Left colon (tissue), 2 donors: Measurements from ENCODE around the gene CNR2. TPM values are rescaled to one million over a fixed set of nuclear protein-coding genes. Genes with fewer than 3 reads are reported as not detected.

Source experiments
- ATAC-seq: fragments of 200-7000 bp; cut with Tn5 transposase; one replicate; pipeline ENCODE4 v1.9.1; 2020; ENCODE audit warnings: mild to moderate bottlenecking, moderate library complexity
- DNase-seq, 2 donors: peaks; one replicate each; pipeline ENCODE4 v3.0.0-alpha.2; 2020
- intact Hi-C, 2 donors: fragments of 100-400 bp; cut with DNase I in 1 of 2; cut with micrococcal nuclease in 1 of 2; formaldehyde crosslinking; loops; one replicate each; pipeline versions ENCODE4 v1.11.2 to v1.14.0; 2022; cut with DNase I, micrococcal nuclease
- total RNA-seq, 2 donors: library from RNA; stranded (reverse); fragmentation: NEBNext Ultra II Directional; extraction: Animal tissue kit (Norgen Biotek cat#: 25700); gene quantifications; one replicate each; pipeline ENCODE4 v1.2.1, GENCODE V29; 2021
- donor health status: DM: no; HTN: no; CAD: no.
- donor health status: DM: yes; HTN: yes; CAD: no.

The CNR2 gene
- total RNA-seq, 2 donors from 2014 or later = 0.09 to 0.39 TPM

DNA sequence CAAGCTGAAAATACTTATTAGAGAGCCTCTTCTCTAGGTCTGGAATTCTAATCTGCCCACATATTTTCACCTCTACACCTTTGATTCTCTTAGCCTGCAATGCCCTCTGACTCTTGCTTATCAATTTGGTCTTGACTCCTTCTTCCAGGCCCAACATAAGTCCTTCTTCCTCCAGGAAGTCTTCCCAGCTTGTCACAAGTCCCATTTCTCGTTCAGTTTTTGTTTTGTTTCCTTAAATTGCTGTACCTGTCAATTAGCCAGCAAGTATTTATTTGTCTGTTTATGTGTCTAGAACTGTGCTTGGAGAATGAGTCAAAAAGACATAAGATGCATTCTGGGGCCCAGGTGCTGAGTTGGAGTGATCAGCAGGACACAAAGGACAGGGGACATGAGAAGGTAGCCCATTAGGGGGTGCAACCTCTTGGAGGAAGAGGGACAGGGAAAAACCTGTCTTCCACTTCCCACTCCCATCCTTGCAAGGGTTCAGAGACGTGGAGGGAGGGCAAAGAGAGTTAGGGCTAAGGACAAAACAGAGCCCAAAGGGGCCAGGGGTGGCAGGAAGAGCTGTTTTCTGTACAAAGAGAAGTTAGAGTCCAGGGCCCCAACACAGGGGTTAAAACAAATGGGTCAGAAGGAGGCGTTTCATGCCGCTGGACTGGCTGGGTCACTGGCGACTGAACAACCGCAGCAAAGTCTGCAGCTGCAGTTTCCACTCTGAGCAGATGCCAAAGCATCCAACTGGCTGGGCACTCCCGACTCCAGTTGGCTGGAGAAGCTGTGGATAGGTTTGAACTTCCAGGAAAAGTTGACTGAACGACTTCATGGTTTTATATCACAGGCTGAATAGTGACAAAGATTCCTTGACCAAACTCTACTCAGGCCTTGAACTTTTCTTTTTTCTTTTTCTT is 10.7 kb upstream of the CNR2 start:
- intact Hi-C loops = no loop called here
- DNase-seq (no peak), ATAC-seq (no peak)

GRCh38 chr1:23922321-23922943 is 9.3 kb upstream of the CNR2 start:
- ATAC-seq (no peak), DNase-seq (no peak)
- intact Hi-C loops = no loop called here

DNA sequence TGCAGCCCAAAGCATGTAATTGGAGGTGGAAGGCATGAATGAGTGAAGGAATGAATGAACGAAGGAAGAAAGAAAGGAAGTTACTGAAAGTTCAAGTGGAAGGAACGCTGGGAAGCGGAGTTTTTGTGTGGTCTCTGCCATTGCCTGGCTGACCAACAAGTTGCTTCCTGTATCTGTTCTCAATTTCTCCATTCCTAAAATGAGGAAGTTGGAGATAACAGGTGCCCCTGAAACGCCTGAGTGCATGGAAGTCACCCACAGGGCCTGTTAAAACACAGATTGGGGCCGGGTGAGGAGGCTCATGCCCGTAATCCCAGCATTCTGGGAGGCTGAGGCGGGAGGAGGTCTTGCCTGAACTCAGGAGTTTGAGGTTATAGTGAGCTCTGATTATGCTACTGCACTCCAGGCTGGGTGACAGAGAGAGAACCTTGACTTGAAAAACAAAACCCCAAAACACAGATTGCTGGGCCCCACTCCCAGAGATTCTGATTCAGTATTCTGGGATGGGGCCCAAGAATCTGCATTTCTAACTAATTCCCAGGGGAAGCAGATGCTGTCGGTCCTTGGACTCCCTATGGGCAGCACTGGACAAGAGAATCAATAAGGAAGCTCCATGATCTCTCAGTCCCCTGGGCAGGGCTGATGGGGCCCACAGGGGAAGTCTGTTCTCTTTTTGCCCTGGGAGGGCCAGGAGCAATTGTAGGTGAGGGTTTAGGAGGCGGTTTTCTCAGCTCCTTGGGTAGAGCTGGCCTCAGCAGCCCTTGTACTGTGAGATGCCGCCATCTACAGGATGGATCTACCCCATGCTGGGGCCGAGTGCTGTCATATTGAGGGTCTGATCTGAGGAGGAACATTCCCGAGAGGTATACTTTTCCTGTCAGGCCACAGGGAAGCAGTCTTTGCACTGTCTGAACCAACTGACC is 3.3 kb upstream of the CNR2 start:
- DNase-seq = peak; percentile 76 to 81
- peak; percentile 78 for ATAC-seq
- intact Hi-C loops = loop anchor here (5.0 to 10.0 kb wide), 2 partner anchors 102 to 144 kb away; no protein-coding TSS in a partner anchor

GRCh38 chr1:23915466-23915865 is 2.3 kb upstream of the CNR2 start:
- DNase-seq = no peak
- ATAC-seq = no peak
- intact Hi-C loops = loop anchor here (5.0 to 10.0 kb wide), 2 partner anchors 101 to 143 kb away; no protein-coding TSS in a partner anchor

GRCh38 chr1:23914921-23915320 is 1.8 kb upstream of the CNR2 start:
- no peak for ATAC-seq
- intact Hi-C loops = loop anchor here (5.0 to 10.0 kb wide), 2 partner anchors 100 to 143 kb away; no protein-coding TSS in a partner anchor
- no peak for DNase-seq

- no peak for ATAC-seq
- intact Hi-C loops = loop anchor here in 1 of 2 donors (10.0 kb wide), 1 partner anchor 97 kb away; no protein-coding TSS in a partner anchor
These were observed 1.2 kb downstream of the CNR2 start for GRCh38 chr1:23911921-23912320.

DNA sequence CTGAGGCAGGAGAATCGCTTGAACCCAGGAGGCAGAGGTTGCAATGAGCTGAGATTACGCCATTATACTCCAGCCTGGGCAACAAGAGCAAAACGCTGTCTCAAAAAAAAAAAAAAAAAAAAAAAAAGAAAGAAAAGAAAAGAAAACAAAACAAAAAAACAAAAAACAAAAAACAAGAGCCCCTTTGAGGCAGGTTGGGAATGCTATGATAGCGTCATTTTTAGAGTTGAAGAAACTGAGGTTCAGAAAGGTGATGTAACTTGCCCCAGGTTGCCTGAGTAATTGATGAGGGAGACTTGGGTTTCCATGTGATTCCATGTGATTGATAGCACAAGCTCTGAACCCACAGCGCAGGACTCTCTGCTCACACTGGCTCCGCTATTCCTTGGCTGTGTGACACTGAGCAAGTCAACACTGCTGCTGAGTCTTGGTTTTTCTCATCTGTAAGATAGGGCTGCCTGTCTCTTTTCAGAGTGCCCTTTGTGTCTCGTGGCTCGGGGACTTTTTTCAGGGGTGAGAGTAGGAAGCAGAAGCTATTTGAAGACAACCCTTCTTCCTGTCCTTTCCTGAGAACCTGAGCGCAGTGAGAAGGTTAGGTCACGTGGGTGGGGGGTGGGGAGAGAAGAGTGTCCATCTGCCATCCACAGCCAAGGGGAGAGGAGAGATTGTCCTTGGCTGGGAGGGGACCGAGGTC is 2.5 kb downstream of the CNR2 start:
- intact Hi-C loops = loop anchor here in 1 of 2 donors (10.0 kb wide), 1 partner anchor 96 kb away; no protein-coding TSS in a partner anchor
- ATAC-seq = no peak
- no peak for DNase-seq

More at GRCh38 chr1:23911921-23912320, 1.2 kb downstream of the CNR2 start:
- DNase-seq = no peak

GRCh38 chr1:23910144-23910543 is 3.0 kb downstream of the CNR2 start:
- intact Hi-C loops = loop anchor here in 1 of 2 donors (10.0 kb wide), 1 partner anchor 95 kb away; no protein-coding TSS in a partner anchor
- ATAC-seq = no peak
- DNase-seq = no peak

DNA sequence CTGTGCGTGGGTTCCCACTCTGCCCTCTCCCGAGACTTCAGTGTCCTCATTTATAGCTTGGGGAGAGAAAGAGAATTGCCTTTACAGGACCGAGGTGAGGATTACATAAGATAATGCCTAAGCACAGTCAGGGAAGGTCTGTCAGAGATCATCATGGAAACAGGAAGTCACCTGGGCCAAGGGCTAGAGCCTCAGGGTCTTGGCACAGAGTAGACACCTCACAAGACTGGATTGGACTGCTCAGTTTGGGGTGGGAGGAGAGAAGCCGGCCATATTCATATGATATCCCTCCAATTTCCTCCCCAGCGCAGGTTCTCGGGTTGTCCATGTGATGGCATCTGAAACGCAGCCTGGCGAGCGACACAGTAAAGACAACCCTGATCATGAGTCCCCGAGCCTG is 3.8 kb downstream of the CNR2 start:
- no peak for ATAC-seq
- no peak for DNase-seq
- intact Hi-C loops = no loop called here

DNA sequence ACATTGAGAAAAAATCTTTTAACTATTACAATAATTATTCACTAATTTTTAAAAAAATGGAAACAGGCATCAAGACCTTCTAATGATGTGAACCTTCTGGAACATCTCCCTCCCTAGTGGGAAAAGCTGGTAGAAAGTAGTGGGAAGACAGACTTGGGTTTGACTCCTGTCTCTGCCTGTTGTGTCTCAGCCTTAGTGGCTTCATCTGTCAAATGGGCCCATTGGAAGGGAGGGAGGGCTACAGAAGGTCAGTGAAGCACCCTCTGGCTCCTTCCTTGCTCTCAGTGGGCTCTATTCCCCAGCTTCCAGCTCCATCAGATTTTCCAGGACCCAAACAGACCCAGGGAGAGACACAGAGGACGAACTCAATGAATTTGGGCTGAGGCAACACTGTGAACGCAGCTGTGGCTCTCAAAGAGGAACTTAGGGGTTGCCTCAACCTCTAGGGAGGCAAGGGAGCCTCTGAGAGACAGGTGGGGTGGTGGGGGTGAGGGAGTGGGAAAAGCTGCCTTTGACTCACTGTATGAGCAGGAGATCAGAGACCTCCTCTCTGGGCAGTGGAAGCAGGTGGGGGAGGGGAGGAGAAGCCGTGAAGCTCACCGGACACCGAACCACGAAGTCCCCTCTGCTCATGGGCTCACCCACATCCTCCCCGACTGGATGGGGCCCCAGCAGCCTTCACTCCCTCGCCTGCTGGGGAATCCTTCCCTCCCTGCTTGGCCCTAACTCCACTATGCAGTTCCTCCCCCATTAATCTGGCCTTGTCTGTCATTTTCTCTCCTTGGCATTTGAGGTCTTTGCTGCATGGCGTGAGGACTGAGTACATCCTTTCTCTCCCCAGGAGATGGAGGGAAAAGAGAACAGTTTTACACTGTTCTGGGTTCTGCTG is 4.5 kb downstream of the CNR2 start:
- ATAC-seq (no peak), DNase-seq (peak in 1 of 2 donors; percentile 49)
- intact Hi-C loops = no loop called here

DNA sequence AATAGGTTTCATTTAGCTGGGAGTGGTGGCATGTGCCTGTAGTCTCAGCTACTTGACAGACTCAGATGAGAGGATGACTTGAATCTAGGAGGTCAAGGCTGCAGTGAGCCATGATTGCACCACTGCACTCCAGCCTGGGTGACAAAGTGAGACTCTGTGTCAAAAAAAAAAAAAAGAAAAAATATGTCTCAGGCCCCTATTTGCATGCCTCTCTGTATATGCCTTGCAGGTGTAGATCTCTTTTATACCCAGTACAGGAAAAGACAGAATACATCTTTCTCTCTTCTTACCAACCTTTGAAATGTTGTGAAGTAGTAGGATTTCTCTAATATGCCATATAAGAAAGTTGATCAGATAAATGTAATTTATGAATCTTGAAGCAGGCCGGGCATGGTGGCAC is 6.4 kb downstream of the CNR2 start:
- DNase-seq = no peak
- intact Hi-C loops = no loop called here
- ATAC-seq = no peak

DNA sequence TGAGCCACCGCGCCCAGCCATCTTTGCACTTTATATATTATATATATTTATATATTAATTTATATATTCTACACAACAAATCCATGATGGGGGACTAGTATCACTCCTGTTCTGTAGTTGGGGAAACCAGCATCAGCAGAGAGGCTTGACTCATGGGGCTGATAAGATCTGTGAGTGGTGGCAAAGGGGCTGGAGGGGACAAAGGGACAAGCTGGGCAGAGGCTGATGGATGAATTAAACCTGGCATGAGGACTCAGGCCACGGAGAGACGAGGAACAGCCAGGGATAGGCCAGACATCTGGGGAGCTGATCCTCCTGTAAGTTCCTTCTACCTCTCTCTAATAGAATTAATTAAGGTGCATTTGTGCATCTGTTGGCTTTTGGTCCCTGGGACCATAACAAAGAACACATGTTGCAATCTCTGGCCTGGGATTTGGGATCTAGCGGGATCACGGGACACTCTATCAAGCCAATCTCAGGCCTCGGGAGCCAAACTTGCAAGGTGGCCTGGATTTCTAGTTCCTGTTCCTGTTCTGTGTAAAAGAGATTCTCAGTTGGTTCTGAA is 7.6 kb downstream of the CNR2 start:
- intact Hi-C loops = no loop called here
- no peak for DNase-seq
- ATAC-seq = no peak

GRCh38 chr1:23904748-23905357 is 8.3 kb downstream of the CNR2 start:
- DNase-seq = no peak
- ATAC-seq = no peak
- intact Hi-C loops = no loop called here

DNA sequence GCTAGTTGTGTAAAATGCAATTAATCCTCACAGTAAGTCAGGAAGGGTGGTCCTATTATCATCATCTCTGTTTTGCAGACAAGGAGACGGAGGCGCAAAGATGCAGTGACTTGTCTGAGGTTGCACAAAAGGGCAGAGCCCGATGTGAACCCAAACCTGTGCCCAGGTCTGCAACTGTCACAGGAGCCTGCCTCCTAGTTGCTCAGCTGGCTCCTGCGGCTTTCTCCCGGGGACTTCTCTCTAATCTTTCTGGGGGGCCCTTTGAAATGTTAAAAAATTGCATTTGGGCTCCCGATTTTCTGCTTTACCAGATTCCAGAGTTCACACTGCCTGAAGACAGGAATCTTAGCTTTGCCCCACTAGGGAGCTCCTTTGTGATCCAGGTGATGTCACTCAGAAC is 9.4 kb downstream of the CNR2 start:
- no peak for ATAC-seq
- intact Hi-C loops = no loop called here
- no peak for DNase-seq

GRCh38 chr1:23902321-23903278 is 10.6 kb downstream of the CNR2 start:
- intact Hi-C loops = no loop called here
- no peak for DNase-seq
- no peak for ATAC-seq
